ENCODE results near the gene JPH4.

JPH4 gene

GRCh38 chr14:23563473-23564180, 15.0 kb downstream of the JPH4 start:
- DNase-seq (ENCODE audit: low spot score), result no peak

- peak; percentile 76 for DNase-seq (ENCODE audit: low spot score)
Measured at GRCh38 chr14:23562822-23563472, 15.6 kb downstream of the JPH4 start.

GRCh38 chr14:23561873-23562821, 16.4 kb downstream of the JPH4 start:
- DNase-seq (ENCODE audit: low spot score), result no peak

- no peak for DNase-seq (ENCODE audit: low spot score)
Measured at GRCh38 chr14:23561259-23561658, 17.3 kb downstream of the JPH4 start.

GRCh38 chr14:23559926-23560520, 18.6 kb downstream of the JPH4 start:
- no peak for DNase-seq (ENCODE audit: low spot score)

GRCh38 chr14:23559010-23559925, 19.3 kb downstream of the JPH4 start:
- peak; percentile 75 for DNase-seq (ENCODE audit: low spot score)

- no peak for DNase-seq (ENCODE audit: low spot score)
Measured at GRCh38 chr14:23558346-23559009, 20.1 kb downstream of the JPH4 start.

- DNase-seq (ENCODE audit: low spot score), result no peak
Measured at GRCh38 chr14:23557946-23558345, 20.6 kb downstream of the JPH4 start.

GRCh38 chr14:23557521-23557920, 21.1 kb downstream of the JPH4 start:
- no peak for DNase-seq (ENCODE audit: low spot score)

- DNase-seq (ENCODE audit: low spot score), result no peak
Measured at GRCh38 chr14:23556700-23557440, 21.7 kb downstream of the JPH4 start.

GRCh38 chr14:23555882-23556699, 22.5 kb downstream of the JPH4 start, which contains the start of gene THTPA:
Gene THTPA (plus strand): TSS chr14:23556271. CDS start chr14:23556758, 487 bp downstream.
- DNase-seq (ENCODE audit: low spot score), result peak; percentile 89

- DNase-seq (ENCODE audit: low spot score), result no peak
Measured at GRCh38 chr14:23555533-23555881, 23.1 kb downstream of the JPH4 start.

GRCh38 chr14:23551266-23552028, 27.1 kb downstream of the JPH4 start, which contains the start of gene ZFHX2:
Gene ZFHX2 (minus strand): TSS chr14:23551765. CDS start chr14:23535325, 16,440 bp downstream.
- DNase-seq (ENCODE audit: low spot score), result peak; percentile 94

GRCh38 chr14:23550812-23551265, 27.8 kb downstream of the JPH4 start:
- peak; percentile 49 for DNase-seq (ENCODE audit: low spot score)

GRCh38 chr14:23550131-23550811, 28.3 kb downstream of the JPH4 start:
- no peak for DNase-seq (ENCODE audit: low spot score)

GRCh38 chr14:23548351-23549318, 30.0 kb downstream of the JPH4 start:
- DNase-seq (ENCODE audit: low spot score), result no peak
